Measurements from ENCODE around the gene OR7G1.

The OR7G1 gene

DNA sequence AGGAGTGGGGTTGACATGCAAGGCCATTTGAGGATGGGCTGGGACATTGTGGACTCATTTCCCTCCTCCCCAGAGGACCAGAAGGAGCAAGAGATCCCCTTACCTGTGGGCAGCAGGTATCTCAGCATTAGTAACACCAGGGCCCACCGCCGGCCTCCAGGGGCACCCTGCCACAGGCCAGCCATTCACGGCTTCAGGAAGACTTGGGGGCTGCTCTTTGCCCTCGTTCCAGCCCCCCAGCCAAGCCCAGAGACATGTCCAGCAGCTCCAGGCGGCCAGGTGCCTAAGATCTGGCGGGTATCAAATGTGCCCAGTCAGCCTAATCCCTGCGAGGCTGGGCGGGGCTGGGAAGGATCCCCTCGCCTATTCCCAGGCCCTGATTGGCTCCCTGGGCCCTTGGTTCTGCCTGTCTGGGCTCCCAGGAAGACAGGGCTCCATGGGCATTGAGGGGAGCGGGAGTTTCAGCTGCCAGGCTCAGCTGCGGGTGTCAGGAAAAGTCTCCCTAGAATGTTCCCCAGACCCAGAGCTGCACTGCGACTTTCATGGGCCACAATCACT is 50.0 kb downstream of the OR7G1 start:
- ATAC-seq (replicated peaks) (no peak), DNase-seq (no peak)
- H3K27me3 Mint-ChIP-seq, result no peaks in the 10 kb centered on the region
- H3K36me3 Mint-ChIP-seq (ENCODE audit: insufficient read depth), result peaks cover 5% of the 10 kb centered on the region
- H3K9me3 Mint-ChIP-seq, result no peaks in the 10 kb centered on the region
- H3K4me1 Mint-ChIP-seq (ENCODE audit: low read depth in 2 of 2), result no peaks in the 10 kb centered on the region
- no peak overlapping the region for H3K4me3 Mint-ChIP-seq
- no peak overlapping the region for H3K27ac Mint-ChIP-seq
